ENCODE data around the gene OGG1. TPM values are rescaled to one million over a fixed set of nuclear protein-coding genes. Genes with fewer than 3 reads are reported as not detected.

OGG1 gene
- total and polyA plus RNA-seq, 2 experiments from 2014 or later = 23.0 to 36.5 TPM

DNA sequence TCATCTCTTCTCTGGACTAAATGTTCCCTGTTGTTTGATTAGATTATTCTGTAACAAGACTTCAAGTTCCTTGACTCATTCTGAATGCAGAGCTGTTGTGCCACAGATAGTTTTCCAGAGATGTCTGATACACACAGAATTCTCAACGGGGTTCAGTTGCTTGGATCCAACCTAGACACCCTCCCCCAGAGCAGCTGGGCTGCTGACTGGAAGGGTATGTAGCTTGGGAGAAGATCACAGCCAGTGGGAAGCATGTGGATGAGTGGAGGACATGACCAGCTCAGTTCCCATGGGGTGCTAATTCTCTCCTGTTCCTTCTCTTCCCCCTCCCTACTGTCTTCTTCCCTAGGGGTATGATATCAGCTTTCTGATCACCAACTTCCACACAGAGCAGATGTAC lies 53.7 kb downstream of the OGG1 start:
- Histone ChIP-seq H3K4me3 (no peak overlapping the region), H3K9ac (no peak overlapping the region)

GRCh38 chr3:9804996-9805395 lies 55.2 kb downstream of the OGG1 start:
- in situ Hi-C loops (cut with MboI) = no loop called here
- Histone ChIP-seq H4K20me1 (ENCODE audit: insufficient read depth) (no peaks in the 10 kb centered on the region), H3K4me3 (no peak overlapping the region), H3K27me3 (replicated peaks; ENCODE audit: insufficient read depth) (no peaks in the 10 kb centered on the region), H3K9me3 (ENCODE audit: low read depth) (no peaks in the 10 kb centered on the region), H3K79me2 (ENCODE audit: insufficient read depth) (peaks cover 33% of the 10 kb centered on the region), H3K9me2 (ENCODE audit: insufficient read depth) (no peaks in the 10 kb centered on the region), H3K4me1 (ENCODE audit: insufficient read depth) (peaks cover 12% of the 10 kb centered on the region), H3K27ac (no peak overlapping the region), H3K36me3 (ENCODE audit: low read depth) (peaks cover 52% of the 10 kb centered on the region), H2AFZ (no peak overlapping the region), H3K9ac (no peak overlapping the region), H3K4me2 (ENCODE audit: unreplicated experiment) (no peak overlapping the region), H3F3A (ENCODE audit: insufficient read depth) (peaks cover 72% of the 10 kb centered on the region)
- DNase-seq = no peak
- 90 to 97% methylated on average over 5 of the region's 5 CpGs for WGBS, 2 experiments (ENCODE audit: low coverage in 1 of 2, low lambda C conversion rate in 2 of 2, missing lambda C conversion rate in 2 of 2)
- TF ChIP-seq EZH2 (IDR thresholded peaks at IDR 0.05; ENCODE audit: insufficient read depth, poor library complexity, severe bottlenecking) (no peak), EZH2phosphoT487 (IDR thresholded peaks at IDR 0.05; ENCODE audit: insufficient read depth, low read depth) (no peak)

More for the DNA sequence above, 53.7 kb downstream of the OGG1 start:
- Histone ChIP-seq H3K9me3 (ENCODE audit: low read depth) (no peaks in the 10 kb centered on the region), H3K4me1 (ENCODE audit: insufficient read depth) (0 out of 2 replicates have a peak, but pooled peaks cover 4% of the 10 kb centered on the region), H4K20me1 (ENCODE audit: insufficient read depth) (no peaks in the 10 kb centered on the region), H3K27ac (no peak overlapping the region), H3F3A (ENCODE audit: insufficient read depth) (peaks cover 72% of the 10 kb centered on the region), H3K9me2 (ENCODE audit: insufficient read depth) (no peaks in the 10 kb centered on the region), H2AFZ (no peak overlapping the region), H3K36me3 (ENCODE audit: low read depth) (peaks cover 66% of the 10 kb centered on the region), H3K4me2 (ENCODE audit: unreplicated experiment) (no peak overlapping the region), H3K27me3 (replicated peaks; ENCODE audit: insufficient read depth) (no peaks in the 10 kb centered on the region), H3K79me2 (ENCODE audit: insufficient read depth) (peaks cover 47% of the 10 kb centered on the region)
- in situ Hi-C loops (cut with MboI) = no loop called here
- 42 to 50% methylated on average over 1 of the region's 1 CpG for WGBS, 2 experiments (ENCODE audit: low coverage in 1 of 2, low lambda C conversion rate in 2 of 2, missing lambda C conversion rate in 2 of 2)
- TF ChIP-seq EZH2 (IDR thresholded peaks at IDR 0.05; ENCODE audit: insufficient read depth, poor library complexity, severe bottlenecking) (no peak), EZH2phosphoT487 (IDR thresholded peaks at IDR 0.05; ENCODE audit: insufficient read depth, low read depth) (no peak)
- DNase-seq = no peak

GRCh38 chr3:9806137-9806536 lies 56.4 kb downstream of the OGG1 start:
- no peak for DNase-seq
- Histone ChIP-seq H3K9ac (no peak overlapping the region), H4K20me1 (ENCODE audit: insufficient read depth) (no peaks in the 10 kb centered on the region), H3K36me3 (ENCODE audit: low read depth) (peaks cover 44% of the 10 kb centered on the region), H3K4me3 (no peak overlapping the region), H3K4me2 (ENCODE audit: unreplicated experiment) (no peak overlapping the region), H3K27ac (no peak overlapping the region), H3K9me2 (ENCODE audit: insufficient read depth) (no peaks in the 10 kb centered on the region), H3K79me2 (ENCODE audit: insufficient read depth) (peaks cover 21% of the 10 kb centered on the region), H3K9me3 (ENCODE audit: low read depth) (no peaks in the 10 kb centered on the region), H3K27me3 (replicated peaks; ENCODE audit: insufficient read depth) (no peaks in the 10 kb centered on the region), H2AFZ (no peak overlapping the region), H3F3A (ENCODE audit: insufficient read depth) (peaks cover 63% of the 10 kb centered on the region), H3K4me1 (ENCODE audit: insufficient read depth) (peaks cover 12% of the 10 kb centered on the region)
- TF ChIP-seq EZH2 (IDR thresholded peaks at IDR 0.05; ENCODE audit: insufficient read depth, poor library complexity, severe bottlenecking) (no peak), EZH2phosphoT487 (IDR thresholded peaks at IDR 0.05; ENCODE audit: insufficient read depth, low read depth) (no peak)
- in situ Hi-C loops (cut with MboI) = no loop called here
- 90 to 91% methylated on average over 12 of the region's 12 CpGs for WGBS, 2 experiments (ENCODE audit: low coverage in 1 of 2, low lambda C conversion rate in 2 of 2, missing lambda C conversion rate in 2 of 2)

Other genes starting within 250 kb of the OGG1 start
- not detected in 2 replicates for gene LHFPL4, start 196.1 kb upstream of the OGG1 start, total RNA-seq (2014; rRNA removed; shearing (Covaris generic))
- 0.19 and 0.23 TPM in 2 replicates for gene LHFPL4, start 196.1 kb upstream of the OGG1 start, polyA plus RNA-seq (2016; fragmentation: Nextera tagmentation; extraction: Ambion mirVana)
- gene MTMR14, start 100.4 kb upstream of the OGG1 start, total RNA-seq (2014; rRNA removed; shearing (Covaris generic)) = 25.7 and 31.0 TPM in 2 replicates
- gene MTMR14, start 100.4 kb upstream of the OGG1 start, polyA plus RNA-seq (2016; fragmentation: Nextera tagmentation; extraction: Ambion mirVana) = 22.9 and 24.0 TPM in 2 replicates
- gene CPNE9, start 46.1 kb upstream of the OGG1 start, total RNA-seq (2014; rRNA removed; shearing (Covaris generic)) = not detected in 2 replicates
- gene CPNE9, start 46.1 kb upstream of the OGG1 start, polyA plus RNA-seq (2016; fragmentation: Nextera tagmentation; extraction: Ambion mirVana) = not detected in 2 replicates
- 16.3 and 18.3 TPM in 2 replicates for gene BRPF1, start 18.2 kb upstream of the OGG1 start, total RNA-seq (2014; rRNA removed; shearing (Covaris generic))
- gene BRPF1, start 18.2 kb upstream of the OGG1 start, polyA plus RNA-seq (2016; fragmentation: Nextera tagmentation; extraction: Ambion mirVana) = 7.3 and 10.4 TPM in 2 replicates
- gene CAMK1, start 20.0 kb downstream of the OGG1 start, total RNA-seq (2014; rRNA removed; shearing (Covaris generic)) = 26.9 and 30.6 TPM in 2 replicates
- gene CAMK1, start 20.0 kb downstream of the OGG1 start, polyA plus RNA-seq (2016; fragmentation: Nextera tagmentation; extraction: Ambion mirVana) = 27.7 and 28.3 TPM in 2 replicates
- gene TADA3, start 42.5 kb downstream of the OGG1 start, total RNA-seq (2014; rRNA removed; shearing (Covaris generic)) = 131 and 135 TPM in 2 replicates
- gene TADA3, start 42.5 kb downstream of the OGG1 start, polyA plus RNA-seq (2016; fragmentation: Nextera tagmentation; extraction: Ambion mirVana) = 85.1 and 87.7 TPM in 2 replicates
- gene ARPC4, start 43.1 kb downstream of the OGG1 start, total RNA-seq (2014; rRNA removed; shearing (Covaris generic)) = 315 and 325 TPM in 2 replicates
- gene ARPC4, start 43.1 kb downstream of the OGG1 start, polyA plus RNA-seq (2016; fragmentation: Nextera tagmentation; extraction: Ambion mirVana) = 182 and 190 TPM in 2 replicates
- 30.3 and 31.1 TPM in 2 replicates for gene TTLL3, start 60.3 kb downstream of the OGG1 start, total RNA-seq (2014; rRNA removed; shearing (Covaris generic))
- 20.1 and 26.9 TPM in 2 replicates for gene TTLL3, start 60.3 kb downstream of the OGG1 start, polyA plus RNA-seq (2016; fragmentation: Nextera tagmentation; extraction: Ambion mirVana)
- gene RPUSD3, start 94.1 kb downstream of the OGG1 start, total RNA-seq (2014; rRNA removed; shearing (Covaris generic)) = 32.6 and 39.8 TPM in 2 replicates
- gene RPUSD3, start 94.1 kb downstream of the OGG1 start, polyA plus RNA-seq (2016; fragmentation: Nextera tagmentation; extraction: Ambion mirVana) = 37.4 and 38.3 TPM in 2 replicates
- gene CIDEC, start 130.3 kb downstream of the OGG1 start, total RNA-seq (2014; rRNA removed; shearing (Covaris generic)) = not detected in 2 replicates
- gene CIDEC, start 130.3 kb downstream of the OGG1 start, polyA plus RNA-seq (2016; fragmentation: Nextera tagmentation; extraction: Ambion mirVana) = not detected in 2 replicates
- gene JAGN1, start 140.7 kb downstream of the OGG1 start, total RNA-seq (2014; rRNA removed; shearing (Covaris generic)) = 32.9 and 35.7 TPM in 2 replicates
- gene JAGN1, start 140.7 kb downstream of the OGG1 start, polyA plus RNA-seq (2016; fragmentation: Nextera tagmentation; extraction: Ambion mirVana) = 45.3 and 46.8 TPM in 2 replicates
- 0.51 and 5.5 TPM in 2 replicates for gene IL17RE, start 152.9 kb downstream of the OGG1 start, total RNA-seq (2014; rRNA removed; shearing (Covaris generic))
- gene IL17RE, start 152.9 kb downstream of the OGG1 start, polyA plus RNA-seq (2016; fragmentation: Nextera tagmentation; extraction: Ambion mirVana) = 0.24 and 0.27 TPM in 2 replicates
- 41.8 and 49.4 TPM in 2 replicates for gene IL17RC, start 167.1 kb downstream of the OGG1 start, total RNA-seq (2014; rRNA removed; shearing (Covaris generic))
- gene IL17RC, start 167.1 kb downstream of the OGG1 start, polyA plus RNA-seq (2016; fragmentation: Nextera tagmentation; extraction: Ambion mirVana) = 20.5 and 25.3 TPM in 2 replicates
- 18.2 and 29.5 TPM in 2 replicates for gene CRELD1, start 183.9 kb downstream of the OGG1 start, total RNA-seq (2014; rRNA removed; shearing (Covaris generic))
- 19.2 and 19.9 TPM in 2 replicates for gene CRELD1, start 183.9 kb downstream of the OGG1 start, polyA plus RNA-seq (2016; fragmentation: Nextera tagmentation; extraction: Ambion mirVana)
- 2.9 and 7.5 TPM in 2 replicates for gene PRRT3, start 202.5 kb downstream of the OGG1 start, total RNA-seq (2014; rRNA removed; shearing (Covaris generic))
- gene PRRT3, start 202.5 kb downstream of the OGG1 start, polyA plus RNA-seq (2016; fragmentation: Nextera tagmentation; extraction: Ambion mirVana) = 4.3 and 4.5 TPM in 2 replicates
- gene EMC3, start 236.9 kb downstream of the OGG1 start, total RNA-seq (2014; rRNA removed; shearing (Covaris generic)) = 44.3 and 130 TPM in 2 replicates
- 139 and 154 TPM in 2 replicates for gene EMC3, start 236.9 kb downstream of the OGG1 start, polyA plus RNA-seq (2016; fragmentation: Nextera tagmentation; extraction: Ambion mirVana)